ENCODE data around the gene MN1.

GRCh38 chr22:27706489-27706888 is 95.1 kb downstream of the MN1 start:
- TF ChIP-seq CTCF (IDR thresholded peaks at IDR 0.05), result no peak
- no peak for TF ChIP-seq POLR2A (IDR thresholded peaks at IDR 0.05)
